Osteoblast (primary cell): ENCODE results near the gene SLC2A8. TPM values are rescaled to one million over a fixed set of nuclear protein-coding genes. Genes with fewer than 3 reads are reported as not detected.

Experiments used
- DNase-seq: peaks from one replicate; pipeline ENCODE4 v3.0.0; 2011; ENCODE audit warnings: low spot score, mixed read lengths; ENCODE audit not compliant: insufficient read length; ENCODE audit errors: missing footprints
- H2AFZ ChIP-seq: 2 replicates; pipeline ENCODE4 v1.6.0; 2011; ENCODE audit warnings: mild to moderate bottlenecking, low read length
- H3K27ac ChIP-seq: 2 replicates; pipeline ENCODE4 v1.5.1; 2011; ENCODE audit warnings: mild to moderate bottlenecking, low read depth, low read length, moderate library complexity
- H3K27me3 ChIP-seq: 2 replicates; pipeline ENCODE4 v1.6.0; 2012; ENCODE audit warnings: mild to moderate bottlenecking, control low read depth, inconsistent platforms, low read length, moderate library complexity; ENCODE audit not compliant: insufficient read depth
- H3K36me3 ChIP-seq: 2 replicates; pipeline ENCODE4 v1.5.1; 2011; ENCODE audit warnings: mild to moderate bottlenecking, low read length, control low read depth, moderate library complexity; ENCODE audit not compliant: insufficient read depth
- H3K4me1 ChIP-seq: 2 replicates; pipeline ENCODE4 v1.5.1; 2011; ENCODE audit warnings: mild to moderate bottlenecking, low read length, control low read depth, moderate library complexity; ENCODE audit not compliant: insufficient read depth
- H3K4me2 ChIP-seq: 2 replicates; pipeline ENCODE4 v1.6.0; 2011; ENCODE audit warnings: mild to moderate bottlenecking, low read length; ENCODE audit not compliant: insufficient read depth
- H3K4me3 ChIP-seq: fragments of 200-600 bp; sonication (generic); 3 replicates; pipeline ENCODE4 v1.5.1; 2012; ENCODE audit warnings: mild to moderate bottlenecking, low read length, inconsistent platforms; ENCODE audit not compliant: insufficient read depth
- H3K79me2 ChIP-seq: 2 replicates; pipeline ENCODE4 v1.6.0; 2012; ENCODE audit warnings: mild to moderate bottlenecking, low read length, control low read depth, inconsistent platforms; ENCODE audit not compliant: insufficient read depth
- H3K9me3 ChIP-seq: 2 replicates; pipeline ENCODE4 v1.5.1; 2011; ENCODE audit warnings: low read depth, low read length, control low read depth
- H4K20me1 ChIP-seq: 2 replicates; pipeline ENCODE4 v1.6.0; 2012; ENCODE audit warnings: mild to moderate bottlenecking, low read length, control low read depth; ENCODE audit not compliant: insufficient read depth
- CTCF ChIP-seq: IDR thresholded peaks from 2 replicates; pipeline ENCODE4 v1.5.1; 2011; ENCODE audit warnings: mild to moderate bottlenecking, low read depth, low read length, moderate library complexity; ENCODE audit errors: extremely low read depth
- total RNA-seq: library from RNA; depleted of rRNA; stranded (reverse); fragments of >200 nt; gene quantifications from 2 replicates; pipeline ENCODE4 v1.2.3, GENCODE V29; 2012

SLC2A8 gene
- total RNA-seq, 1 donor: 5.4 TPM

GRCh38 chr9:127417131-127418036, 20.4 kb downstream of the SLC2A8 start:
- H3K4me3 ChIP-seq: no peak overlapping the region
- peaks cover 3% of the 10 kb centered on the region for H3K4me1 ChIP-seq
- no peak for TF ChIP-seq CTCF
- H3K4me2 ChIP-seq: no peak overlapping the region
- H3K9me3 ChIP-seq: no peaks in the 10 kb centered on the region
- no peaks in the 10 kb centered on the region for H3K27me3 ChIP-seq
- H4K20me1 ChIP-seq: peaks cover 2% of the 10 kb centered on the region
- no peak overlapping the region for H2AFZ ChIP-seq
- H3K36me3 ChIP-seq: no peaks in the 10 kb centered on the region
- no peak for DNase-seq
- H3K79me2 ChIP-seq: peaks cover 3% of the 10 kb centered on the region
- H3K27ac ChIP-seq: no peak overlapping the region

- Histone ChIP-seq H3K4me2 (no peak overlapping the region), H3K36me3 (no peaks in the 10 kb centered on the region), H3K79me2 (peaks cover 9% of the 10 kb centered on the region), H4K20me1 (peaks cover 2% of the 10 kb centered on the region), H3K27ac (no peak overlapping the region), H3K27me3 (no peaks in the 10 kb centered on the region), H3K4me3 (no peak overlapping the region), H3K9me3 (no peaks in the 10 kb centered on the region), H3K4me1 (peaks cover 9% of the 10 kb centered on the region), H2AFZ (no peak overlapping the region)
- TF ChIP-seq CTCF: peak; percentile 19
- DNase-seq: no peak
Observed at GRCh38 chr9:127418037-127418471, 21.1 kb downstream of the SLC2A8 start.

DNA sequence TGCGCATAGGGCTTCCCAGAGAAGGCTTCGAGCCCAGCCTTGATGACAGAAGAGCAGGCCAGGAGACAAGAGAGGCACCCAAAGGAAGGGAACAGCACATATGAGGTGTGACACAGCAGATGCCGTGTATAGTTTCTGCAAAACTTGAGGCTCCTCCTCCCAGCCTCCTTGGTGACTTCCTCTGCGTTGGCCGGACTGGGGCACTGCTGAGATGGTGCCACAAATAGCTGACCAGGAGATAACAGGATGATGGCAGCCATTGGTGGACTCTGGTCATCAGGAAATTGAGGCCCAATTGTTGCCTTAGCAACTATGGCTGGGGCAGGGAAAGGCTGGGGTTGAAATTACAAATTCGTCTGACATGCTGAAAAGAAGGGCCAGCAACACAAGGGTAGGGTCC, 22.4 kb downstream of the SLC2A8 start:
- H3K27me3 ChIP-seq: no peaks in the 10 kb centered on the region
- peaks cover 14% of the 10 kb centered on the region for H3K79me2 ChIP-seq
- TF ChIP-seq CTCF: no peak
- no peak overlapping the region for H3K4me3 ChIP-seq
- DNase-seq: no peak
- no peak overlapping the region for H3K27ac ChIP-seq
- H4K20me1 ChIP-seq: peaks cover 2% of the 10 kb centered on the region
- no peak overlapping the region for H3K4me2 ChIP-seq
- H3K9me3 ChIP-seq: no peaks in the 10 kb centered on the region
- no peak overlapping the region for H2AFZ ChIP-seq
- H3K36me3 ChIP-seq: no peaks in the 10 kb centered on the region
- peaks cover 14% of the 10 kb centered on the region for H3K4me1 ChIP-seq

GRCh38 chr9:127421057-127421456, 24.1 kb downstream of the SLC2A8 start:
- Histone ChIP-seq H3K27ac (no peak overlapping the region), H3K4me1 (peaks cover 27% of the 10 kb centered on the region), H3K27me3 (no peaks in the 10 kb centered on the region), H3K4me2 (no peak overlapping the region), H4K20me1 (peaks cover 2% of the 10 kb centered on the region), H3K9me3 (no peaks in the 10 kb centered on the region), H3K79me2 (peaks cover 31% of the 10 kb centered on the region), H3K36me3 (no peaks in the 10 kb centered on the region), H3K4me3 (no peak overlapping the region), H2AFZ (no peak overlapping the region)
- DNase-seq: no peak
- TF ChIP-seq CTCF: no peak
